ENCODE results near the gene TSPAN14.

The TSPAN14 gene

DNA sequence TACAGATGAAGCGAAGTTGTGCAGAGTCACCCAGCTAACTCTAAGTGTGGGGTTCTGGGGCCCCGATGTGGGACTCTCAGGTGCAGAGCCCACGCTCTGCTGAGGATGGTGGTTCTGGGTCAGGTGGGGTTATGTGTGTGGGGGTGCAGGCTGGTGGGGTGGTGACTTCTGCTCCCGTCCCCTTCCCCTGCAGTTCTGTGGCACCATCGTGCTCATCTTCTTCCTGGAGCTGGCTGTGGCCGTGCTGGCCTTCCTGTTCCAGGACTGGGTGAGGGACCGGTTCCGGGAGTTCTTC lies 54.9 kb downstream of the TSPAN14 start:
- no peak for DNase-seq

DNA sequence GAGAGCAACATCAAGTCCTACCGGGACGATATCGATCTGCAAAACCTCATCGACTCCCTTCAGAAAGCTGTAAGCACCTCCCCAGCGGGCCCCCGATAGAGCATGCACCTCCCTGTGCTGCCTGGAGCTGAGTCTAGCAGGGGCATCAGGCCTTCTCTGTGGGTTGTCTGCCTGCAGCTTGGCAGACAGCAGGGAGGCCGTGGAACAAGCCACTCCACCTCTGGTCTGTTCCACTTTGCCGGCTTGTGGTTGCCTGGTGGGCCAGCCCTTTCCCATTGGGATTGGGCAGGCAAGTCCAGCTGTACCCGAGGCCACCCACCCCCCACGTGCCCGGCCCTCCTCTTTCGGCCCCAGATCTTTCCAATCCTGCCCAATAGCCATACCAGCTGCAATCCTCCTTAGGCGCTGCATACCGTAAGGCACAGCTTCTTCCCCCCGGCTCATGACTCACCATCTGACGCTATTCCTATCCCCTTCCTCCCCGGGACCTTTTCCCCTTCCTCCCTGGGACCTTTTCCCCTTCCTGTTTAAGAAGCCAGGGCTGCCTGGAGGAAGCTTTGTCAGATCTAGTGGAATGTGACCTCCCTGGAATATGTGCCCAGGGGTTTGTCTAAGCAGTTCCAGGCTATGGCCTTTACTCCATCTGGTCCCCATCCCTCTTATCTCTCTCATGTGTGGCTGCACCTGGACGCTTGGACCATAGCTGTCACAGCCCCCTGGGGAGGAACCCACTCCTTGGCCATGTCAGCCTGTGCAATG lies 55.5 kb downstream of the TSPAN14 start:
- DNase-seq, result peak; percentile 56

DNA sequence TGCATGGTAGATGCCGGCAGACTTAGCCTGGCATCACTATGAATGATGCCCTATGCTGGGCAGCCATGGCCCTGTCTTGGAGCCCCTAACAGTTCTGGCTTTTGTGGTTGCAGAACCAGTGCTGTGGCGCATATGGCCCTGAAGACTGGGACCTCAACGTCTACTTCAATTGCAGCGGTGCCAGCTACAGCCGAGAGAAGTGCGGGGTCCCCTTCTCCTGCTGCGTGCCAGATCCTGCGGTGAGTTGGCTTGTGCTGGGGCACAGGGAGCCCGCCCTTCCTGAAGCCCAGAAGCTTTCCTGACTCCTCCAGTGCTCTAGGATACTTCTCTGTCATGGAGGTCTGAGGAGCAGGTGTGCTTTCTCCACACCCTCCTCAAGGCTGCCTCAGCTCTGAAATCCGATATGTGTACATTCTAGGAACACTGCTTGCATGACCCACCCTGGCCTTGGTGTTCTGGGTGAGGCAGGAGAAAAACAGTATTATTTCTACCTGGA lies 58.0 kb downstream of the TSPAN14 start:
- DNase-seq, result no peak

GRCh38 chr10:80513106-80513505 lies 59.0 kb downstream of the TSPAN14 start:
- DNase-seq, result no peak

- DNase-seq, result no peak
Observed at GRCh38 chr10:80515511-80515910, 61.4 kb downstream of the TSPAN14 start.

DNA sequence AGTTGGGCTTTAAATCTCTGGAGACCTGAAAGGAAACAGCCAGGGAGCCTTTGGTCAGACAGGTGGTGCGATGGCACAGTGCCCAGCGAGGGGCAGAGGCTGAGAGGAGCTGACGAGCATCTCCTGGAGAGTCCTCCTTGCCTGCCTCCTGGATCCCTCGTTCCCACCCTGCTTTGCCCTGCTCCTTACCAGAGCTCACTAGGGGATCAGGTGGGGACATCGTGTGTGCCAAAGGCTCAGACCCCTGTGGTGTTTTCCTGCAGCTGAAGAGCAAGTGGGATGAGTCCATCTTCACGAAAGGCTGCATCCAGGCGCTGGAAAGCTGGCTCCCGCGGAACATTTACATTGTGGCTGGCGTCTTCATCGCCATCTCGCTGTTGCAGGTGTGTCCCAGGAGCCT lies 61.8 kb downstream of the TSPAN14 start:
- DNase-seq, result no peak

DNA sequence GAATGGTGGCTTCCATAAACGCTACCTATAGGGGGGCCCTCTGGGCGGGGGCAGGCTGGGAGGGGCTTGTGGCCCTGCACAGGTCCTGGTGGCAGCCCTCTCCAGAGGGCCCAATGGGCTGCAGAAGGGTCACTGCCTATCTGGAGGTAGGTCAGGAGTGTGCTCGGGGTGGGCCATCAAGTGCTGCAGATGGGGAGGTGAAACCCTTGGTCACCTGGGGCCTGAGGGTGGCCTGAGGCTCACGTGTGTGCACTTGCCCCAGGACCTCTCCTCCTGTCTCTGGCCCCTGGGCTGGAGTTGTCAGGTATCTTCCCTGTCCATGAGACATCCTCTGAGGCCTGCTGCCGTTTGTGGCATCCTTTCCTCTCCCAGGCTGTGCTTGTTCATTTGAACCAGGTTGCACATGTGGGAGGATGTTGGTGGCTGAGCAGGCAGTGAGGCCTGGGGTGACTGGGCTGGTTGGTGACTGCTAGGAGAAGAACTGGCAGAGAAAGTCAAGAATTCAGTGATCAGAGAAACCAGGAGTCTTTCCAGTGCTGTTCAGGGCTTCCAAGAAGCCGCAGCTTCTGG lies 62.5 kb downstream of the TSPAN14 start:
- DNase-seq, result no peak

DNA sequence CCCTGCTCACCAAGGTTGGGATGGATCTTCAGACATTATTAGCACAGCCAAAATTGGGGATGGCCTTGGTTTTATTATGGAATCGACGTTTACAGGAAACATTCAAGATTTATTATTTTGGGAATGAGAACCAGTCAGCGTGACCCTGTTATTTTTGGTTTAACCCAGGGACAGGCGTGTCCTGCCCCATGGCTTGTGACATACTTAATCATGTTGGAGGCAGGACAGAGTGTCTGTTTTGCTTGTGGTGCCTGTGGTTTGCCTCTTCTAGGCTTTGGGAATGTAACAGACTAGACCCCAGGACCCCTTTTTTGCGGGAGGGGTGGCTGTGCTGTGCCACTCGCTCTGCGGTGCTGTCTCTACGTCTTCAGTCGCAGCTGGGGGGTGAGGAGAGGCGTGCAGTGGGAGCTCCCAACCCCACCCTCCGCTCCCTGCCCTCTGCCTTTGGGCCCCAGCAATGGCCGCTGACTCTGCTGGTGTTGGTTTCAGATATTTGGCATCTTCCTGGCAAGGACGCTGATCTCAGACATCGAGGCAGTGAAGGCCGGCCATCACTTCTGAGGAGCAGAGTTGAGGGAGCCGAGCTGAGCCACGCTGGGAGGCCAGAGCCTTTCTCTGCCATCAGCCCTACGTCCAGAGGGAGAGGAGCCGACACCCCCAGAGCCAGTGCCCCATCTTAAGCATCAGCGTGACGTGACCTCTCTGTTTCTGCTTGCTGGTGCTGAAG lies 63.5 kb downstream of the TSPAN14 start:
- no peak for DNase-seq

GRCh38 chr10:80518143-80518806 lies 64.2 kb downstream of the TSPAN14 start:
- DNase-seq, result no peak

DNA sequence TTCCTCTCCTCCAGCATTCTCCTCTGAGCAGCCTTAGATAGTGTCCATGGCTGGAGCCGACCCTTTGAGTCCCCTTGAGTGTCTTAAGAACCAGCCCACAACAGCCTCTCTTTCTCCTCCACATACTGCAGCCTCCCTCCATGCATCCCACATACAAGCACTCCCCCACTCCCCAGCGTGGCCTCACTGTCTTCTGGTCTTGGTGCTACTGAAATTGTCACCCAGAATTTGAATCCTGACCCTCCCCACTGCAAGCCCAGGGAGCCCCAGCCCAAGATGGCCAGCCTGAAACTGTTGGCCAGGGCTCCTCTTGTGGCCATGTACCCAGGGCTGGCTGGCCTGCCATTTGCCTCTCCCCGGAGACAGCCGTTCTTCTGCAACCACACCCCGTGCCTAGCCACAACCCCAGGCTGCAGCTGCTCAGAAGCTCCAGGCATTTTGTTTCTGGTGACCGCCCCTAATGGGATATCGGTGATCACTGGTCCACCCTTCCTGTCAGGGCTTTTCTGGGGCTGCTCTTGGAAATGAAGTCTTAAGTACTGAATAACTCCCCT lies 64.8 kb downstream of the TSPAN14 start:
- DNase-seq, result no peak

GRCh38 chr10:80519936-80520650 lies 66.0 kb downstream of the TSPAN14 start:
- DNase-seq, result no peak

GRCh38 chr10:80520661-80521470 lies 66.8 kb downstream of the TSPAN14 start:
- DNase-seq, result no peak

- DNase-seq, result no peak
Observed at GRCh38 chr10:80522756-80523363, 68.8 kb downstream of the TSPAN14 start.

DNA sequence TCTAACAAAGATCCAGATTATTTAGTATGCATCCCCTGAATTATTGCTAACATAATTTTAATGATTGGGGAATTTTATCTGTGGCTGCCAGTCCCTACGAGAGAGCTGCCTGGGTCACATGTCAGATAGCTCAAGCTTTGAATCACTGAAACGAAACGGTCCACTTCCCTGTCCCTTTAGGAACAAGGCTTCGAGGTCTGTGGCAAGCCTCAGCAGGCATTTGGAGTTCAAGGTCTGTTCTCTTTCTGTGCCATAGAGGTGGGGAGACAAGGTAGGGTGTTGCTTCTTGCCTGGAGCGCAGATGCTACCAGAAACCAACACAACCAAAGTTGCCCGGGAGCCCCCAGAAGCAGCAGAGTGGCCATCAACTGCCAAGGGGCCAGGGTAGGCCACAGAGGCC lies 69.7 kb downstream of the TSPAN14 start:
- DNase-seq, result peak; percentile 79

- no peak for DNase-seq
Observed at GRCh38 chr10:80524190-80524909, 70.2 kb downstream of the TSPAN14 start.

DNA sequence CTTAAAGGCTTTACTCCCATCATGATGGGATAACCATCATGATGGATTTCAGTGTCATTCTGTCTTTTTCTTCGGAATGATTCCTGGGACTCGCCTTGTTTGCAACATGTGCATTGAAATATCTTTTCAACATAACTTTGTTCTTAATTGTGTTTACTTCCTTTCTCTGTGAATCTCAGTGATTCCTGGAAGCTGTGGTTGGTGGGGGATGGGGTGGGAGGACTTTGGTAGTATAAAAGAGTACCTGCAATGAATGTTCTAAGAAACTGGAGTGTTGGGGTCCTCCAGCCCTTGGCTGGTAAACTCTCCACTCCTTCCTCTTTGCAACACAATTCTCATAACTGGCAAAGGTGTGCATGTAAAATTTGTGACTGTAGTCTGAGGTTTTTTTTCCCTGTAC lies 72.1 kb downstream of the TSPAN14 start:
- no peak for DNase-seq

- DNase-seq, result peak; percentile 65
Observed at GRCh38 chr10:80526742-80527141, 72.6 kb downstream of the TSPAN14 start.

- DNase-seq, result peak; percentile 87
Observed at GRCh38 chr10:80528185-80528700, 74.1 kb downstream of the TSPAN14 start.

DNA sequence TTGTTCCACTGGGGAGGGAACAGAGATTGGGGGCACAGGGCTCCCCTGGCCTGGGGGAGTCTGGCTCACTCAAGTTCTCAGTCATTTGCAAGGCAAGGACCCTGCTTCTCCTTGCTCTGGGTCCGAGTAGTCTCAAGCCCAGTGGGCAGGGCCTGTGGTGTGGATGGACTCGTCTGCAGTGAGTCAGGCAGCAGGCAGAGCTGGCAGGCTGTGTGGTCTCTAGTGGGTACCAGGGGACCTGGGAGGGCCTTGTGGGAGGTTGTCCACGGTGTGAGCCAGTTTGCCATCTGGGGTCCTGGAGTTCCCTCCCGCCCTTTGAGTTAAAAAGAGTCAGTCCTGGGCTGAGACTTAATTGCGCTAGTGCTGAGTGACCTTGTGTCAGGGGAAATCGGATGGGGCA lies 74.8 kb downstream of the TSPAN14 start:
- no peak for DNase-seq

GRCh38 chr10:80529604-80530003 lies 75.5 kb downstream of the TSPAN14 start:
- peak; percentile 44 for DNase-seq

Data from suppressor macrophage treated with lipopolysaccharide for 4 hours (primary cell).